Activated T-cell treated with anti-CD3 and anti-CD28 coated beads, Interleukin-2, amount 50 U/mL, for 72 hours (primary cell): ENCODE results near the gene C10orf88. TPM values are rescaled to one million over a fixed set of nuclear protein-coding genes. Genes with fewer than 3 reads are reported as not detected.

Experiments used
- total RNA-seq, 2 donors: library from RNA; stranded (reverse); gene quantifications; one replicate each; pipeline ENCODE4 v1.2.3, GENCODE V29; 2022

Gene C10orf88
- total RNA-seq, 2 donors from 2014 or later: 11.6 to 11.8 TPM

Other genes with a start within 250 kb of the C10orf88 start
- 1 to 10 TPM; 1.5 to 1.7 TPM for gene CUZD1, start 108.4 kb downstream of the C10orf88 start, total RNA-seq
- 10 to 100 TPM; 38.1 to 42.2 TPM for gene FAM24B, start 74.6 kb downstream of the C10orf88 start, total RNA-seq
- not detected for gene FAM24A, start 43.6 kb downstream of the C10orf88 start, total RNA-seq
- 1 to 10 TPM; 6.5 to 7.1 TPM for gene PSTK, start 26.2 kb upstream of the C10orf88 start, total RNA-seq
- 10 to 100 TPM; 13.2 to 15.2 TPM for gene IKZF5, start 54.6 kb upstream of the C10orf88 start, total RNA-seq
- gene ACADSB, start 54.8 kb upstream of the C10orf88 start, total RNA-seq: 10 to 100 TPM; 24.4 to 29.8 TPM
- 1 to 10 TPM; 1.2 to 2.0 TPM for gene HMX3, start 181.7 kb upstream of the C10orf88 start, total RNA-seq
- gene HMX2, start 193.9 kb upstream of the C10orf88 start, total RNA-seq: 1 to 10 TPM in 1 of 2 donors, under 1 TPM in 1; 0.58 to 1.1 TPM
- gene BUB3, start 200.2 kb upstream of the C10orf88 start, total RNA-seq: 100 to 1,000 TPM; 255 TPM